Mesodermal cell (in vitro differentiated cells): ENCODE data around the gene USP11.

ENCODE experiments used
- H3K27ac ChIP-seq: 2 replicates; pipeline ENCODE4 v1.7.0; 2013; ENCODE audit warnings: mild to moderate bottlenecking, low read depth, low read length, moderate library complexity; ENCODE audit not compliant: severe bottlenecking
- H3K36me3 ChIP-seq: 2 replicates; pipeline ENCODE4 v1.7.1; 2013; ENCODE audit warnings: mild to moderate bottlenecking, low read length, moderate library complexity; ENCODE audit not compliant: control insufficient read depth, insufficient read depth
- H3K4me1 ChIP-seq: one replicate; pipeline ENCODE4 v1.7.1; 2013; ENCODE audit warnings: mild to moderate bottlenecking, low read length; ENCODE audit not compliant: insufficient read depth, control insufficient read depth, poor library complexity, severe bottlenecking
- H3K4me3 ChIP-seq: 2 replicates; pipeline ENCODE4 v1.7.0; 2013; ENCODE audit warnings: low read length, control low read depth, mild to moderate bottlenecking; ENCODE audit not compliant: insufficient read depth, poor library complexity, severe bottlenecking; ENCODE audit errors: extremely low read depth
- H3K9me3 ChIP-seq: 2 replicates; pipeline ENCODE4 v1.7.1; 2013; ENCODE audit warnings: mild to moderate bottlenecking, low read length, moderate library complexity; ENCODE audit not compliant: control insufficient read depth
- WGBS, 2 experiments: methylation state at CpG; one replicate each; pipeline ENCODE4 v1.1.5; 2013; ENCODE audit warnings: missing lambda C conversion rate in 2 of 2; ENCODE audit not compliant: insufficient coverage in 2 of 2; 5-methylcytosine and 5-hydroxymethylcytosine counted together

Gene USP11

GRCh38 chrX:47204970-47205369 lies 27.8 kb upstream of the USP11 start:
- WGBS, 2 experiments: 93 to 100% methylated on average over 1 to 3 of the region's 5 CpGs

GRCh38 chrX:47206316-47206715 lies 26.5 kb upstream of the USP11 start:
- H3K36me3 ChIP-seq: peaks cover 90% of the 10 kb centered on the region
- H3K9me3 ChIP-seq: no peaks in the 10 kb centered on the region
- no peak overlapping the region for H3K27ac ChIP-seq
- WGBS, 2 experiments: 100% methylated on average over 1 of the region's 3 CpGs; no CpG with 5 or more reads in 1 of the 2 experiments
- H3K4me1 ChIP-seq: no peaks in the 10 kb centered on the region
- H3K4me3 ChIP-seq: no peak overlapping the region

More at GRCh38 chrX:47204970-47205369, 27.8 kb upstream of the USP11 start:
- no peaks in the 10 kb centered on the region for H3K4me1 ChIP-seq
- no peak overlapping the region for H3K4me3 ChIP-seq
- no peaks in the 10 kb centered on the region for H3K9me3 ChIP-seq
- no peak overlapping the region for H3K27ac ChIP-seq
- peaks cover 90% of the 10 kb centered on the region for H3K36me3 ChIP-seq

GRCh38 chrX:47208108-47208507 lies 24.7 kb upstream of the USP11 start:
- no peaks in the 10 kb centered on the region for H3K9me3 ChIP-seq
- 100% methylated on average over 1 of the region's 12 CpGs; no CpG with 5 or more reads in 1 of the 2 experiments for WGBS, 2 experiments
- peaks cover 91% of the 10 kb centered on the region for H3K36me3 ChIP-seq
- no peaks in the 10 kb centered on the region for H3K4me1 ChIP-seq
- no peak overlapping the region for H3K4me3 ChIP-seq
- no peak overlapping the region for H3K27ac ChIP-seq

- WGBS, 2 experiments: 94 to 96% methylated on average over 12 to 15 of the region's 16 CpGs
- Histone ChIP-seq H3K4me1 (no peaks in the 10 kb centered on the region), H3K27ac (no peak overlapping the region), H3K9me3 (no peaks in the 10 kb centered on the region), H3K4me3 (no peak overlapping the region), H3K36me3 (peaks cover 88% of the 10 kb centered on the region)
Observed at GRCh38 chrX:47209508-47210238, 23.1 kb upstream of the USP11 start.

- peaks cover 3% of the 10 kb centered on the region for H3K4me1 ChIP-seq
- no peak overlapping the region for H3K4me3 ChIP-seq
- peaks cover 88% of the 10 kb centered on the region for H3K36me3 ChIP-seq
- H3K9me3 ChIP-seq: no peaks in the 10 kb centered on the region
- no peak overlapping the region for H3K27ac ChIP-seq
- WGBS, 2 experiments: 94 to 100% methylated on average over 3 to 5 of the region's 15 CpGs
Observed at GRCh38 chrX:47210661-47211425, 22.0 kb upstream of the USP11 start.

- Histone ChIP-seq H3K9me3 (no peaks in the 10 kb centered on the region), H3K36me3 (peaks cover 78% of the 10 kb centered on the region), H3K4me3 (no peak overlapping the region), H3K27ac (no peak overlapping the region), H3K4me1 (peaks cover 7% of the 10 kb centered on the region)
- WGBS, 2 experiments: 100% methylated on average over 3 of the region's 12 CpGs; no CpG with 5 or more reads in 1 of the 2 experiments
Observed at GRCh38 chrX:47212381-47213293, 20.2 kb upstream of the USP11 start.

- Histone ChIP-seq H3K4me1 (peaks cover 7% of the 10 kb centered on the region), H3K4me3 (no peak overlapping the region), H3K27ac (no peak overlapping the region), H3K36me3 (peaks cover 61% of the 10 kb centered on the region), H3K9me3 (no peaks in the 10 kb centered on the region)
- WGBS, 2 experiments: 98 to 100% methylated on average over 12 to 15 of the region's 20 CpGs
Observed at GRCh38 chrX:47214435-47215077, 18.3 kb upstream of the USP11 start.

- no peak overlapping the region for H3K4me3 ChIP-seq
- H3K27ac ChIP-seq: no peak overlapping the region
- H3K9me3 ChIP-seq: no peaks in the 10 kb centered on the region
- 89 to 100% methylated on average over 5 to 7 of the region's 12 CpGs for WGBS, 2 experiments
- H3K4me1 ChIP-seq: peaks cover 7% of the 10 kb centered on the region
- peaks cover 55% of the 10 kb centered on the region for H3K36me3 ChIP-seq
Observed at GRCh38 chrX:47215291-47215900, 17.4 kb upstream of the USP11 start.

GRCh38 chrX:47216393-47216925 lies 16.4 kb upstream of the USP11 start:
- WGBS, 2 experiments: 74 to 100% methylated on average over 2 to 3 of the region's 8 CpGs
- Histone ChIP-seq H3K36me3 (peaks cover 50% of the 10 kb centered on the region), H3K4me3 (no peak overlapping the region)

More at GRCh38 chrX:47216393-47216925, 16.4 kb upstream of the USP11 start:
- peaks cover 7% of the 10 kb centered on the region for H3K4me1 ChIP-seq
- no peaks in the 10 kb centered on the region for H3K9me3 ChIP-seq
- H3K27ac ChIP-seq: peak overlapping the region; percentile 93
